ENCODE data around the gene NAALAD2. TPM values are rescaled to one million over a fixed set of nuclear protein-coding genes. Genes with fewer than 3 reads are reported as not detected.

The NAALAD2 gene
- total RNA-seq, 1 experiment from 2014 or later, result 2.1 TPM

- no peak overlapping the region for H2BK5ac ChIP-seq (ENCODE audit: insufficient read length, low read length)
- no peak overlapping the region for H2BK120ac ChIP-seq (ENCODE audit: low read depth, low read length, poor library complexity, severe bottlenecking)
- H3K9ac ChIP-seq (ENCODE audit: extremely low read depth, insufficient read length, low read length), result no peak overlapping the region
- H3K27ac ChIP-seq (ENCODE audit: insufficient read length, low read depth, low read length), result no peak overlapping the region
- H3K14ac ChIP-seq (ENCODE audit: insufficient read depth, low read length), result no peak overlapping the region
- no CpG with 5 or more reads among the region's 3 CpGs for WGBS (ENCODE audit: extremely low coverage, insufficient read length, low lambda C conversion rate)
- H3K79me2 ChIP-seq (ENCODE audit: insufficient read depth, low read length), result peaks cover 8% of the 10 kb centered on the region; the same call in 1 of the 2 replicates
- Mint-ChIP-seq H3K9me3 (no peaks in the 10 kb centered on the region), H3K4me1 (peaks cover 13 to 15% of the 10 kb centered on the region in 2 experiments), H3K36me3 (ENCODE audit: insufficient read depth in 1 of 3, low read depth in 3 of 3) (peaks cover 36 to 52% (median 50%) of the 10 kb centered on the region in 3 experiments; a peak in 6 of 7 replicates), H3K4me3 (no peak overlapping the region), H3K27ac (no peak overlapping the region), H3K27me3 (ENCODE audit: low read depth) (no peaks in the 10 kb centered on the region)
- peaks cover 7% of the 10 kb centered on the region for H3K79me1 ChIP-seq (ENCODE audit: insufficient read depth, low read depth, low read length, poor library complexity, severe bottlenecking)
- no peaks in the 10 kb centered on the region for H3K23me2 ChIP-seq (ENCODE audit: insufficient read length, low read depth, low read length, poor library complexity, severe bottlenecking)
- H3K23ac ChIP-seq (ENCODE audit: insufficient read length, low read depth, low read length), result no peak overlapping the region
- no peak overlapping the region for H4K8ac ChIP-seq (replicated peaks; ENCODE audit: insufficient read length, low read depth, low read length)
- no peak overlapping the region for H4K91ac ChIP-seq (ENCODE audit: insufficient read length, low read depth, low read length)
- no peak for TF ChIP-seq CTCF (conservative IDR thresholded peaks at IDR 0.05)
- no peak overlapping the region for H3K4ac ChIP-seq (ENCODE audit: low read depth, low read length)
- H3T11ph ChIP-seq (ENCODE audit: low read length), result no peak overlapping the region
- no peaks in the 10 kb centered on the region for H3K4me1 ChIP-seq (ENCODE audit: insufficient read depth, low read length)
- no peak overlapping the region for H2BK12ac ChIP-seq (ENCODE audit: insufficient read length, low read depth, low read length)
- no peaks in the 10 kb centered on the region for H3K27me3 ChIP-seq (ENCODE audit: insufficient read depth, low read length)
- H4K5ac ChIP-seq (ENCODE audit: insufficient read length, low read depth, low read length), result no peak overlapping the region
- H2BK20ac ChIP-seq (ENCODE audit: low read depth, low read length, poor library complexity, severe bottlenecking), result no peak overlapping the region
- no peak overlapping the region for H2BK15ac ChIP-seq (ENCODE audit: low read depth, low read length)
- DNase-seq, result no peak
- H3K9me3 ChIP-seq (ENCODE audit: control insufficient read depth, low read depth, low read length), result no peaks in the 10 kb centered on the region
- no peak overlapping the region for H3K18ac ChIP-seq (ENCODE audit: insufficient read length, low read depth, low read length)
- no peaks in the 10 kb centered on the region for H4K20me1 ChIP-seq (ENCODE audit: control insufficient read depth, insufficient read depth, insufficient read length)
- no peak overlapping the region for H3K56ac ChIP-seq (ENCODE audit: insufficient read length, low read depth, low read length)
- H2AK5ac ChIP-seq (ENCODE audit: insufficient read length, low read length), result no peak overlapping the region
- no peak overlapping the region for H2AFZ ChIP-seq (ENCODE audit: low read length)
- H3K4me2 ChIP-seq (ENCODE audit: insufficient read depth, insufficient read length, low read length), result no peak overlapping the region
Observed at GRCh38 chr11:90213322-90213721, 78.9 kb downstream of the NAALAD2 start.
